Measurements from ENCODE around the gene CATSPER1. TPM values are rescaled to one million over a fixed set of nuclear protein-coding genes. Genes with fewer than 3 reads are reported as not detected.

Gene CATSPER1
- total and polyA plus RNA-seq, 2 donors (not counting 3 experiments of a cell fraction or from before 2014, with no cell fraction given): 0.68 to 1.0 TPM

GRCh38 chr11:65973439-65974110, 52.7 kb downstream of the CATSPER1 start:
- DNase-seq (ENCODE audit: low read depth, low spot score) (no peak), FAIRE-seq (no peak)
- H3K9me3 ChIP-seq (replicated peaks; ENCODE audit: control insufficient read depth, insufficient read depth, low read length): no peaks in the 10 kb centered on the region
- no peak overlapping the region for H3K27ac ChIP-seq (ENCODE audit: insufficient read depth, low read depth, low read length)
- intact Hi-C loops (cut with micrococcal nuclease) (no loop called here), dilution Hi-C loops (cut with MboI; ENCODE audit: extremely low pct_ligation_motif_present, low sequenced_read_pairs) (no loop called here)
- TF ChIP-seq MYC (IDR thresholded peaks at IDR 0.05; ENCODE audit: low read depth, low read length) (no peak), CTCF (IDR thresholded peaks at IDR 0.05; ENCODE audit: extremely low read depth in 1 of 2, insufficient read depth in 1 of 2, low read depth in 1 of 2, low read length in 2 of 2) (no peak), EZH2 (IDR thresholded peaks at IDR 0.05; ENCODE audit: borderline replicate concordance, low read depth, low read length, severe bottlenecking) (no peak), MAX (IDR thresholded peaks at IDR 0.05; ENCODE audit: insufficient read depth, insufficient read length) (no peak), FOS (IDR thresholded peaks at IDR 0.05; ENCODE audit: borderline replicate concordance, insufficient read depth, low read length) (peak; percentile 5), POLR2AphosphoS5 (IDR thresholded peaks at IDR 0.05; ENCODE audit: insufficient read depth, low read depth, low read length) (no peak), POLR2A (IDR thresholded peaks at IDR 0.05; ENCODE audit: low read depth, low read length) (no peak)
- no peaks in the 10 kb centered on the region for H3K4me1 ChIP-seq (ENCODE audit: control insufficient read depth, extremely low read depth, insufficient read depth, low read length)
- no peaks in the 10 kb centered on the region for H4K20me1 ChIP-seq (replicated peaks; ENCODE audit: control insufficient read depth, extremely low read depth, insufficient read depth, low read length)
- H3K4me2 ChIP-seq (ENCODE audit: insufficient read depth, low read length): no peak overlapping the region
- no peaks in the 10 kb centered on the region for H3K9me1 ChIP-seq (replicated peaks; ENCODE audit: control insufficient read depth, extremely low read depth, insufficient read depth, low read length)
- ChIA-PET POLR2A (no interaction called here), CTCF (interaction anchor here (0.7 to 1.4 kb wide), 3 partner anchors 71 to 248 kb away, joined by 3 to 7 read pairs (median 4); no protein-coding TSS in a partner anchor)
- H2AFZ ChIP-seq (ENCODE audit: low read depth, low read length): no peak overlapping the region
- no peak overlapping the region for H3K9ac ChIP-seq (replicated peaks; ENCODE audit: extremely low read depth, insufficient read depth, low read length)
- no peaks in the 10 kb centered on the region for H3K79me2 ChIP-seq (ENCODE audit: control insufficient read depth, insufficient read depth, low read length)
- no peaks in the 10 kb centered on the region for H3K27me3 ChIP-seq (ENCODE audit: control insufficient read depth in 2 of 2, insufficient read depth in 2 of 2, low read length in 2 of 2)
- no TSS peak for BruUV-seq (replicated peaks)
- peaks cover 7 to 39% of the 10 kb centered on the region in 2 experiments for H3K36me3 ChIP-seq (ENCODE audit: control insufficient read depth in 2 of 2, extremely low read depth in 1 of 2, insufficient read depth in 2 of 2, low read length in 2 of 2)
- H3K4me3 ChIP-seq (replicated peaks in 1 of 3; ENCODE audit: insufficient read depth in 1 of 3, low read depth in 1 of 3, low read length in 3 of 3): no peak overlapping the region

All from endothelial cell of umbilical vein (primary cell).